ENCODE data around the gene ZNF20. TPM values are rescaled to one million over a fixed set of nuclear protein-coding genes. Genes with fewer than 3 reads are reported as not detected.

The ZNF20 gene
- total RNA-seq, 1 donor from 2014 or later, result 4.2 TPM

DNA sequence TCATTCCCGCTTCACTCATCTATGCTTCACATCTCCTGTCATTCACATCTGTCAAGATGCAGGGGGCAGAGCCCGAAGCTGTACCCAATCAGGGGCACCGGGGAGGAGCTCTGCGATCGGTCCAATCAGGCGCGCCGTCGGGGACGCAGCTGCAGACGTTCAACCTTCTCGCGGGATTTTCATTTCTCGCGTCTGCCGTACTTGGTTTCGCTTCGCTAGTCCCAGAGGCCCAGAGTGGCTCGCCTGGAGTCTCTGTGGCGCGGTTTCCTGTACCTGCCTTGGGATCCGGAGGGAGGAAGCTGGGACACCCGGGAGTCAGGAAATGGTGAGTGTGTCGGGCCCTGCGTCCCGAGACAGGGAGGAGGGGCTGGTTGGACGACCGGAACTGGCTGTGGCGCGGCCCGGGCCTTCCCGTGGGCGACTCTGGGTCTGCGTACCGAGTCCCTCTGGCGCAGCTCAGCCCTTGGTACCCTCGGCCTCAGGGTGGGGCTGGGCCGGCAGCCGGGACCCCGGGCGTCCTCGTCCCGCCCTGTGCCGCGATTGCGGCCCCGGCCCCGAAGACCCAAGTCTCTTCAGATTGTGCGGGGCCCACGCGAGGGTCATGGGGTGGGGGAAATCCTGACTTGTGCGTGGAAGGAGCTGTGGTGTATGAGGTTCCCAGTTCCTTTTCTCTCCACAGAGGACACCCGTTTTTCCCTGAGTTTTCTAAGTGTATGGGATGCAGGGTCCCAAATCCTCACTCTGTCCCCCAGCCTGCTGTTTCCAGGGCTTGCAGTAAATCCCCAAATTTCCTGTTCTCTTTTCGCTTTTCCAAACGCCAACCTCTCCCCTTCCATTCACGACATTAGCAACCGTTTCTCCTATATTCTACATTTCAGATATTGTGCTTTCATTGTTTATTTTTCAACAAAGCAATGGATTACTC lies 23.0 kb upstream of the ZNF20 start, which contains the start of gene ZNF136:
TSS of gene ZNF136 (plus strand) at position 215 of the 925 bp plus-strand sequence. CDS start at position 323, 108 bp downstream.
- Histone ChIP-seq H3K36me3 (ENCODE audit: control insufficient read depth, insufficient read depth, low read length) (no peaks in the 10 kb centered on the region), H3K27me3 (ENCODE audit: control insufficient read depth, insufficient read depth, low read length) (no peaks in the 10 kb centered on the region), H3K4me3 (ENCODE audit: low read depth, low read length) (peak within 1 kb of the TSS; percentile 80)
- DNase-seq (ENCODE audit: low read depth), result peak; percentile 86
- TF ChIP-seq CTCF (IDR thresholded peaks at IDR 0.05; ENCODE audit: insufficient read depth, low read length, poor library complexity, severe bottlenecking), result no peak

GRCh38 chr19:12162513-12162881 lies 22.3 kb upstream of the ZNF20 start:
- no peak for TF ChIP-seq CTCF (IDR thresholded peaks at IDR 0.05; ENCODE audit: insufficient read depth, low read length, poor library complexity, severe bottlenecking)
- Histone ChIP-seq H3K27me3 (ENCODE audit: control insufficient read depth, insufficient read depth, low read length) (no peaks in the 10 kb centered on the region), H3K4me3 (ENCODE audit: low read depth, low read length) (peak overlapping the region; percentile 80), H3K36me3 (ENCODE audit: control insufficient read depth, insufficient read depth, low read length) (no peaks in the 10 kb centered on the region)
- no peak for DNase-seq (ENCODE audit: low read depth)

- TF ChIP-seq CTCF (IDR thresholded peaks at IDR 0.05; ENCODE audit: insufficient read depth, low read length, poor library complexity, severe bottlenecking), result no peak
- Histone ChIP-seq H3K4me3 (ENCODE audit: low read depth, low read length) (no peak overlapping the region), H3K27me3 (ENCODE audit: control insufficient read depth, insufficient read depth, low read length) (no peaks in the 10 kb centered on the region), H3K36me3 (ENCODE audit: control insufficient read depth, insufficient read depth, low read length) (no peaks in the 10 kb centered on the region)
- DNase-seq (ENCODE audit: low read depth), result no peak
These were observed 19.7 kb upstream of the ZNF20 start for GRCh38 chr19:12159773-12160414.

DNA sequence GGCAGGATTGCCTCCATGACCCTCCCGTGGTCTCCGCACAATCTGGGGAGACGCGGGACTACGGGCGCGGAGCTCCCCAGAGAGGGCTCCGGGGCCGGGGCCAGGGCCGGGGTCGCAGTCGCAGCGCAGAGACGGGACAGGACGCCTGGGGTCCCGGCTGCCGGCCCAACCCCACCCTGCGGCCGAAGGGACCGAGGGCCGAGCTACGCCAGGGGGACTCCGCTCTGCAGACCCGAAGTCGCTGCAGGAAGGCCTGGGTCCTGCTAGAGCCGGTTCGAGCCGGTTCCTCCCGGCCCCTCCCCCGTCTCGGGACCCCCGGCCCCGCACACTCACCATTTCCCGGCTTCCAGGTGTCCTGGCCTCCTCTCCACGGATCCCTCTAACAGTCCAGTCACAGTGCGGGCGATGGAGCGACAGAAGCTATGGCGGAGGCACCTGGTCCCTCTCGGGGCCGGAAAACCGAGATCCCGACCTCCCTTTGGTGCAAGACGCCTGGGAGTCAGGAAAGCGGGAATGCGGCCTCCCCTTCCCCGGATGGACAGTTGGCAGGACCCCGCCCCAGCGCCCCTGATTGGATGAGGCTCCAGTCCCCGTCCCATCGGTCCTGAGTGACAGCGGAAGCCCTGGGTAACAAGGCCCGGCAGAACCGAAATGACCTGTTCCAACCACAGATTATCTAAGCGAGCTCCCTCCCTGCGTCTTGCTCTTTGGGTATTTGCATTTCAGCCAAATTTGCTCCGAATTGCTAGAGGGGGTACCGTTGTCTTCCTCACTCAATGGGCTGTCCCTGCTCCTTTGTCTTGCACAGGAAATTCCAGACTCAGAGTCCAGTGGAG lies 16.3 kb upstream of the ZNF20 start, which contains the start of gene ZNF625:
TSS of gene ZNF625 (minus strand) at position 512 of the 836 bp plus-strand sequence. CDS start at position 336, 176 bp downstream.
- peak; percentile 58 for DNase-seq (ENCODE audit: low read depth)

More for the DNA sequence above, 16.3 kb upstream of the ZNF20 start, which contains the start of gene ZNF625:
- H3K36me3 ChIP-seq (ENCODE audit: control insufficient read depth, insufficient read depth, low read length), result no peaks in the 10 kb centered on the region
- TF ChIP-seq CTCF (IDR thresholded peaks at IDR 0.05; ENCODE audit: insufficient read depth, low read length, poor library complexity, severe bottlenecking), result no peak
- H3K4me3 ChIP-seq (ENCODE audit: low read depth, low read length), result peak within 1 kb of the TSS; percentile 95
- H3K27me3 ChIP-seq (ENCODE audit: control insufficient read depth, insufficient read depth, low read length), result no peaks in the 10 kb centered on the region
